GM21526 (cell line): ENCODE results near the gene COL17A1.

Source experiments
- ATAC-seq: cut with Tn5 transposase; IDR thresholded peaks from one replicate; pipeline ENCODE4 v1.9.1; 2021; ENCODE audit warnings: moderate library complexity; ENCODE audit not compliant: unreplicated experiment, low FRiP score

COL17A1 gene

GRCh38 chr10:104056619-104057273 is 28.9 kb downstream of the COL17A1 start:
- ATAC-seq, result no peak

GRCh38 chr10:104054430-104054829 is 31.2 kb downstream of the COL17A1 start:
- no peak for ATAC-seq

- no peak for ATAC-seq
Observed at GRCh38 chr10:104053201-104053600, 32.5 kb downstream of the COL17A1 start.

- no peak for ATAC-seq
Observed at GRCh38 chr10:104052431-104052830, 33.2 kb downstream of the COL17A1 start.

- no peak for ATAC-seq
Observed at GRCh38 chr10:104049504-104050250, 36.0 kb downstream of the COL17A1 start.

GRCh38 chr10:104046651-104047050 is 39.0 kb downstream of the COL17A1 start:
- no peak for ATAC-seq

- ATAC-seq, result no peak
Observed at GRCh38 chr10:104045151-104046089, 40.3 kb downstream of the COL17A1 start.

- ATAC-seq, result no peak
Observed at GRCh38 chr10:104043854-104044253, 41.8 kb downstream of the COL17A1 start.

GRCh38 chr10:104043185-104043830 is 42.4 kb downstream of the COL17A1 start:
- no peak for ATAC-seq

- no peak for ATAC-seq
Observed at GRCh38 chr10:104041891-104042535, 43.7 kb downstream of the COL17A1 start.

GRCh38 chr10:104040862-104041789 is 44.6 kb downstream of the COL17A1 start:
- no peak for ATAC-seq

- ATAC-seq, result no peak
Observed at GRCh38 chr10:104040382-104040781, 45.3 kb downstream of the COL17A1 start.

- ATAC-seq, result no peak
Observed at GRCh38 chr10:104038958-104039752, 46.5 kb downstream of the COL17A1 start.

GRCh38 chr10:104038537-104038936 is 47.1 kb downstream of the COL17A1 start:
- ATAC-seq, result no peak

GRCh38 chr10:104037261-104037951 is 48.3 kb downstream of the COL17A1 start:
- no peak for ATAC-seq

- ATAC-seq, result no peak
Observed at GRCh38 chr10:104036518-104037260, 49.0 kb downstream of the COL17A1 start.

GRCh38 chr10:104036069-104036384 is 49.7 kb downstream of the COL17A1 start:
- ATAC-seq, result no peak
